ENCODE measurements around the gene ABCA2. TPM values are rescaled to one million over a fixed set of nuclear protein-coding genes. Genes with fewer than 3 reads are reported as not detected.

Gene ABCA2
- total RNA-seq, 1 experiment from 2014 or later, result 21.7 TPM

GRCh38 chr9:137075275-137075775, 47.3 kb upstream of the ABCA2 start:
- CTCF ChIA-PET, result interaction anchor here (0.7 to 2.1 kb wide), 3 partner anchors 26 to 292 kb away, joined by 3 to 5 read pairs (median 3); no protein-coding TSS in a partner anchor
- no TSS peak for BruUV-seq (replicated peaks)
- no peaks in the 10 kb centered on the region for H3K9me3 Mint-ChIP-seq (ENCODE audit: unreplicated experiment)
- DNase-seq (ENCODE audit: unreplicated experiment), result no peak
- H3K27ac Mint-ChIP-seq (ENCODE audit: low read depth, unreplicated experiment), result no peak overlapping the region
- intact Hi-C loops (cut with micrococcal nuclease), result no loop called here
- POLR2A ChIA-PET, result interaction anchor here (0.7 to 1.3 kb wide), 3 partner anchors 10 to 16 kb away, joined by 3 to 4 read pairs (median 3); no protein-coding TSS in a partner anchor
- H3K27me3 Mint-ChIP-seq (ENCODE audit: insufficient read depth, unreplicated experiment), result no peaks in the 10 kb centered on the region
- H3K4me3 Mint-ChIP-seq (ENCODE audit: unreplicated experiment), result no peak overlapping the region
- H3K36me3 Mint-ChIP-seq (ENCODE audit: insufficient read depth, unreplicated experiment), result no peaks in the 10 kb centered on the region
- no peak for TF ChIP-seq CTCF (IDR thresholded peaks at IDR 0.05; ENCODE audit: unreplicated experiment)
- H3K4me1 Mint-ChIP-seq (ENCODE audit: insufficient read depth, unreplicated experiment), result peaks cover 7% of the 10 kb centered on the region

- Mint-ChIP-seq H3K27me3 (ENCODE audit: insufficient read depth, unreplicated experiment) (no peaks in the 10 kb centered on the region), H3K36me3 (ENCODE audit: insufficient read depth, unreplicated experiment) (no peaks in the 10 kb centered on the region), H3K4me1 (ENCODE audit: insufficient read depth, unreplicated experiment) (peaks cover 7% of the 10 kb centered on the region), H3K27ac (ENCODE audit: low read depth, unreplicated experiment) (no peak overlapping the region), H3K4me3 (ENCODE audit: unreplicated experiment) (no peak overlapping the region), H3K9me3 (ENCODE audit: unreplicated experiment) (no peaks in the 10 kb centered on the region)
- BruUV-seq (replicated peaks), result no TSS peak
- DNase-seq (ENCODE audit: unreplicated experiment), result no peak
- POLR2A ChIA-PET, result interaction anchor here (0.9 kb wide), 1 partner anchor 11 kb away, joined by 3 read pairs; no protein-coding TSS in a partner anchor
- CTCF ChIA-PET, result interaction anchor here (0.7 to 2.1 kb wide), 2 partner anchors 25 to 46 kb away, joined by 3 to 5 read pairs; no protein-coding TSS in a partner anchor
- no peak for TF ChIP-seq CTCF (IDR thresholded peaks at IDR 0.05; ENCODE audit: unreplicated experiment)
- intact Hi-C loops (cut with micrococcal nuclease), result no loop called here
Observed at GRCh38 chr9:137074657-137075274, 46.7 kb upstream of the ABCA2 start.

GRCh38 chr9:137073992-137074399, 46.0 kb upstream of the ABCA2 start:
- no peak overlapping the region for H3K27ac Mint-ChIP-seq (ENCODE audit: low read depth, unreplicated experiment)
- POLR2A ChIA-PET, result no interaction called here
- DNase-seq (ENCODE audit: unreplicated experiment), result no peak
- no peak overlapping the region for H3K4me3 Mint-ChIP-seq (ENCODE audit: unreplicated experiment)
- no TSS peak for BruUV-seq (replicated peaks)
- CTCF ChIA-PET, result interaction anchor here (2.1 kb wide), 1 partner anchor 45 kb away, joined by 5 read pairs; no protein-coding TSS in a partner anchor
- no peaks in the 10 kb centered on the region for H3K36me3 Mint-ChIP-seq (ENCODE audit: insufficient read depth, unreplicated experiment)
- intact Hi-C loops (cut with micrococcal nuclease), result no loop called here
- TF ChIP-seq CTCF (IDR thresholded peaks at IDR 0.05; ENCODE audit: unreplicated experiment), result no peak
- H3K27me3 Mint-ChIP-seq (ENCODE audit: insufficient read depth, unreplicated experiment), result no peaks in the 10 kb centered on the region
- peaks cover 7% of the 10 kb centered on the region for H3K4me1 Mint-ChIP-seq (ENCODE audit: insufficient read depth, unreplicated experiment)
- H3K9me3 Mint-ChIP-seq (ENCODE audit: unreplicated experiment), result no peaks in the 10 kb centered on the region

GRCh38 chr9:137071282-137071681, 43.2 kb upstream of the ABCA2 start:
- ChIA-PET CTCF (interaction anchor here (0.9 to 10.9 kb wide), 5 partner anchors 10 to 47 kb away, joined by 3 to 170 read pairs (median 5); partner anchors contain the start of genes ABCA2, FUT7 and NPDC1), POLR2A (interaction anchor here (0.8 to 3.3 kb wide), 6 partner anchors 12 to 170 kb away, joined by 3 to 22 read pairs (median 4); partner anchors contain the start of genes MAN1B1 and TUBB4B)
- BruUV-seq (replicated peaks), result no TSS peak
- Mint-ChIP-seq H3K27me3 (ENCODE audit: insufficient read depth, unreplicated experiment) (no peaks in the 10 kb centered on the region), H3K4me1 (ENCODE audit: insufficient read depth, unreplicated experiment) (peaks cover 11% of the 10 kb centered on the region), H3K27ac (ENCODE audit: low read depth, unreplicated experiment) (no peak overlapping the region), H3K4me3 (ENCODE audit: unreplicated experiment) (peak overlapping the region; percentile 72), H3K36me3 (ENCODE audit: insufficient read depth, unreplicated experiment) (no peaks in the 10 kb centered on the region), H3K9me3 (ENCODE audit: unreplicated experiment) (no peaks in the 10 kb centered on the region)
- no peak for DNase-seq (ENCODE audit: unreplicated experiment)
- TF ChIP-seq CTCF (IDR thresholded peaks at IDR 0.05; ENCODE audit: unreplicated experiment), result no peak
- intact Hi-C loops (cut with micrococcal nuclease), result no loop called here

All from MCF 10A (cell line).